Dermis microvascular lymphatic vessel endothelial cell (primary cell): ENCODE results near the gene EFCAB7. TPM values are rescaled to one million over a fixed set of nuclear protein-coding genes. Genes with fewer than 3 reads are reported as not detected.
A peak's percentile ranks its signal among the peaks of the same experiment; 100 is the strongest.
"Not testable (repeated sequence)": the region's sequence is repeated elsewhere in the genome, so short reads cannot be mapped to it uniquely, and the experiment has no call there.

Experiments
- DNase-seq, 2 donors: peaks; one replicate each; pipeline versions ENCODE4 v3.0.0 to v3.0.0-alpha.2; 2010; ENCODE audit warnings: low read depth in 2 of 2
- total RNA-seq: library from RNA; depleted of rRNA; stranded (reverse); fragments of >200 nt; gene quantifications from 2 replicates; pipeline ENCODE4 v1.2.1, GENCODE V29; 2014

Gene EFCAB7
- total RNA-seq, 1 donor from 2014 or later = 2.3 TPM

DNA sequence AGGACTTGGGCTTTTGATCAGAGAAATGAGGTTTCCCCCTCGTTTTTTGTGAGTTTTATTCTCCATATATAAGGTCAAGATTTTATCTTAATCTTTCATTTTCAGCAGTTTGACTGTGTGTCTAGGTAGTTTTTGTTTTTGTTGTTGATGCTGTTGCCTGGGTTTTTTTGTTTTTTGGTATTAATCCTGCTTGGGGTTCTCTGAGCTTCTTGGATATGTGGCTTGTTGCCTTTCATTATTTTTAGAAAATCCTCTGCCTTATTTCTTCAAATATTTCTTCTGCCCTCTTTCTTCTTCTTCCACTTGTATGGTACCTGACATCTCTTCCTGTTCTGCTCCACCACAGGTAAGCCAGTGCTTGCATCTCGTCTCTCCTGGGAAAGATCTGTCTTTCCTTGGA, 25.0 kb downstream of the EFCAB7 start:
- DNase-seq = no peak

DNA sequence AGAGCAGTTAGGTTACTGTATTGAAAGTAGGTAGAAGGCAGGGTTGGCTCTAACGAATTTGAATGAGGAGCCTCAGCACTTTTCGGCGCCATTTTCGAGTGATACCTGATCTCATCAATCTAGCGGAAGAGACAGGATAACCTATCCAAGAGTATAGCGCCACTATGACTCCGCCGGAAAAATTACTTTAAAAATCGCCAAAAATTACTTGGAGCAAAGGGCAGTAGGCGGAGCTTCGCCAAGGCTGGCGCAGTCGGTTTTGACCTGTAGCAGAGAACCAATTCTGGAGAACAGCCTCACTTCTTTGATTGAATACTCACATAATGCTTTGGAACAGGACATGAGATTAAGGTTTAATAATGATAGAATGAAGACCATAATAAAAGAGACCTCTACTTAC, 25.6 kb downstream of the EFCAB7 start:
- DNase-seq = no peak

DNA sequence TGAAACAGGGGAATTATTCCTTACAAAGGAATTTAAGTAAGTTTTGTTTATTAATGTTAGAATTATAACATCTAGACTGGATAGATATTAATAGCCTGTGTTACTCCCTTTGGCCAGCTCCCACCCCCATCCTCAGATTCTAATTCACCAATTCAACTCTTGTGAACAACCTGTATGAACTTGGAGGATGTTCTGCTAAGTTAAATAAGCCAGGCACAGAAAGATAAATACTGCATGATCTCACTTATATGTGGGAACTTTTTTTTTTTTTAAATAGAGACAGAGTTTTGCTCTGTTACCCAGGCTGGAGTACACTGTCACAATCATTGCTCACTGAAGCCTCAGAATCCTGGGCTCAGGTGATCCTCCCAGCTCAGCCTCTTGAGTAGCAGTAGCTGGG, 32.2 kb downstream of the EFCAB7 start:
- no peak for DNase-seq

DNA sequence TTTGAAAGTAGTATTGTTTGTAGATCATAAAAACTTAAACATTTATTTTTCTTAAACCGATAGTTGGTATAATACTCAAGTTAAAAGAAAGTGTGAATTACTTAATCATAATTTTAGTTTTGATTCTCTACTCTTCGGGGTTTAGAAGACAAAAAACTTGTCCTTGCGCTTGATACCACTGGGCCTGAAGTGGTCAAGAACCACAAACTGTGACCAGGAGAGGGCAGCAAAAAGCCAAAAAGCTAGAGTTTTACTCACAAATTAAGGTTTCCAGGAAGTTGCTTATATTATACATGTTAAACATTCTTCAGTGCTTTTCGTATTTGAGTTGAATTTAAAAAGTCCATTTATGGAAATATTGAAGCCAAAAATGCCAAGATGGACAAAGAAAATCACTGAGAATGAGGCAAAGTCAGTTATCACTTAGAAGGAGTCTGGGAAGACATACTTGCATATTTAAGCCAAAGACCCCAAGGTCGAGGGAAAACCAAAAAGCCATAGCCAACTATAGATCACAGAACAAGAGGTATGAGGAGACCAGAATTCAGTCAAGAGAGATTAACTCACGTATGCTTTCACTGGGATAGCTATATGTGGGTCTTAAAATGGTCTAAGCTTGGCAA, 34.2 kb downstream of the EFCAB7 start:
- peak; percentile 6 to 40 for DNase-seq

DNA sequence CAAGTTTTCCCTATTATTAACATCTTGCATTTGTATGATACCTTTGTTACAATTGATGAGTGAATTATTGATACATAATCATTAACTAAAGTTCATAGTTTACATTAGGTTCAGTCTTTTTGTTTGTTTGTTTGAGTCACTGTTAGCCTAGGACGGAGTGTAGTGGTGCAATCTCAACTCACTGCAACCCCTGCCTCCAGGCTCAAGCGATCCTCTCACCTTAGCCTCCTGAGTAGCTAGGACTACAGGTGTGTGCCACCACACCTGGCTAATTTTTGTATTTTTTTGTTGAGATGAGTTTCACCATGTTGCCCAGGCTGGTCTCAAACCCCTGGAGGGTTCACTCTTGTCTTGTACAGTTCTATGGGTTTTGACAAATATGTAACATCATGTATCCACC, 36.0 kb downstream of the EFCAB7 start:
- DNase-seq = no peak

DNA sequence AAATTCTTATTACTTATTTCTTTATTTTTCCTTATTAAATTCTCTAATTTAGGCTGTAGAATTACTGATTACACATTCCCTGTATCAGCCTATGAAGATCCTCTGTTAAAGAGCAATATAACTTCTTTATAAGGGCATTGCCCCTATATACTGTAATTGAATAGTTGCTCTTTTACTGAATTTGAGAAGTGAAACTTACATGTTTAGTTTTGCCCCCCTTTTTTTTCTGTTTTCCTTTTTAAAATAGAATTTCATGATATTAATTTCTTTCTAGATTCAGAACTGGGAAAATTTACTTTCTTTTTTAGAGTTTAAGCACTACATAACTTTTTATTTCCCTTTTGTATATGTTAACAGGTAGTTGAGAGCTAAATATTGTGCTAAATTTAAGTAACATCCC, 40.4 kb downstream of the EFCAB7 start:
- DNase-seq = no peak

DNA sequence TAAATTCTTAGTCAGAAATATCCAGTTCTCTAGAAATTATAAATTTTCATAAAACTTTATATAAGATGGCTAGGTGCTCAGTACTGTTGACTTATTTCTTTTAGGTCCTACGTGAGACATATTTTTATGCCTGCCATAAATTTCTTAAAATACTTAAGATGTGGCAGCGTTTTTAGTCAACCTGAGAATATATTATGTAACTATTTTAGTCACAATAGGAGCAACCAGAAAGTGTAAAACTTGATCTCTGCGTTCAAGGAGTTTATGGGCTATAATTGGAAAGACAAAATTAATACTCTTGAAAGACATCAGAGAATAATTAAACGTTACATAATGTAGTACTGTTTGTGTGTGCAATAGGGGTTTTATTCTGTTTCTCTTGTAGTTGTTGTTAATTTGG, 45.7 kb downstream of the EFCAB7 start:
- DNase-seq = no peak

DNA sequence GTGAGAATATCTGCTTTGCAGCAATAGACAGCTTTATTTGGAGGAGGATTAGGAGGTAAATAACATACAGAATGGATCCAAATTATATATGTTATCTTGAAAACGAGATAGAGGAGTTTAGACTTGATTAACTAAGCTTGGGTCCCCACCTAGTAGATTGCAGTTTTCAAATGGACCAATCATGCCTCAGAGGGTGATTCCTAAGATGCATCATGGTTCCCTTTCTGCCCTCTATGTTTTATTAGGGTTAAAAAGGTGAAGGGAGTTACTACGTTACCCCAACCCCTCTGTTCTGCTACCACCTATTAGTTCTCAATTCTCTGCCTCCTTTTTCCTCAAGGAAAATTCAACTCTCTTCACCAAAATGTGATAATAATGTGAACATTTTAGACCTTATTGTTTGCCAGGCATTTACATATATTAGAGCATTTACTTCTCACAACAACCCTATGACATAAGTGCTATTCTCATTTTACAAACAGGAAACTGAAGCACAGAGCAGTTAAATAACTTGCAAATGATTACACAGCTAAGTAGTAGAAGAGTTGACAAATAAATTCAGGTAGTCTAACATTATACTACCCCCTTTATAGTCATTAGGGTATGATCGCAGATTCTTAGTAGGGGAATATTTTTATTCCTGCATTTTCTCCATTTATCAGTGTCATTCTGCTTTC, 46.5 kb downstream of the EFCAB7 start:
- no peak for DNase-seq

DNA sequence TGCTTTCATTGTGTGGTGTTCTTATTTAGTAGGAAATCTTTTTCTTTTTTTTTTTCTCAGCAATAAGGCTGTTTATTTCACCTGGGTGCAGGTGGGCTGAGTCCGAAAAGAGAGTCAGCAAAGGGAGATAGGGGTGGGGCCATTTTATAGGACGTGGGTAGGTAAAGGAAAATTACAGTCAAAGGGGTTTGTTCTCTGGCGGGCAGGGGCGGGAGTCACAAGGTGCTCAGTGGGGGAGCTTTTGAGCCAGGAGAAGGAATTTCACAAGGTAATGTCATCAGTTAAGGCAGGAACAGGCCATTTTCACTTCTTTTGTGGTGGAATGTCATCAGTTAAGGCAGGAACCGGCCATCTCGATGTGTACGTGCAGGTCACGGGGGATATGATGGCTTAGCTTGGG, 49.4 kb downstream of the EFCAB7 start:
- not testable (repeated sequence) for DNase-seq

DNA sequence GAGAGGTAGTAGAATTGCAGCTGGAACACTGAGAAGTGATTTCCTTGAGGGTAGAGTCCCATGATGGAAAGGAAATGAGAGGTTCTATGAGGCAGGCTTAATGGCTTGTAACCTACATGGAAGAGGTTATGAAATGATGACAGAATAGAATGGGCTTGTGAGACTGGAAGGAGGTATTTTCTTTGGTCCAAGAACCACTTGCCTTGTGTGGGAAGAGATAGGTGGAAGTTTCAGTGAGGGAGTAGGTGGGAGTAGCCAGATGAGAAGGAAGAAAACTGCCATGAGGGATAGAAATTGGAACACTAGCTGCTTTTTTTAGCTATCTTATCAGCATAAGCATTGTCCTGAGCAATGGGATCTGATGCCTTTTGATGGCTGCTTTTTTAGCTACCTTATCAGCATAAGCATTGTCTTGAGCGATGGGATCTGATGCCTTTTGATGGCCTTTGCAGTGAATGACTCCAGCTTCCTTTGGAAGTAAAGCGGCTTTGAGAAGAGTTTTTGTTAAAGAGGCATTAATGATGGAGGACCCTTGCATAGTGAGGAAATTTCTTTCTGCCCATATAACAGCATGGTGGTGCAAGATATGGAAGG, 51.0 kb downstream of the EFCAB7 start:
- DNase-seq = not testable (repeated sequence)

DNA sequence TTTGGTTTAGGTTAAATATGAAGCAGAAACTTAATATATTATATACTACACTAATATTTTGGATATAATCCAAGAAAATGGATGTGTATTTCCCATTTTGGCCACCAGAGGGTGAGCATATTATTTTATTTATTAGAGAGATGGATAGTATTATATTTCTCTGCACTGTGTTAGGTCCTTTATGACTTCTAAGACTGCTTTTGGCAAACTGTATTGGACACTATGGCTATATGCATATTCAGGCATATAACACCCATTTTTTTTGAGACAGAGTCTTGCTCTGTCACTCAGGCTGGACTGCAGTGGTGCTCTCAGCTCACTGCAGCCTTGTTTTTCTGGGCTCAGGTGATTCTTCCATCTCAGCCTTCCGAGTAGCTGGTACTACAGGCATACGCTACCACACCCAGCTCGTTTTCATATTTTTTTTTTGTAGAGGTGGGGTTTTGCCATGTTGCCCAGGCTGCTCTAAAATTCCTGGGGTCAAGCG, 52.1 kb downstream of the EFCAB7 start:
- DNase-seq = peak; percentile 10 to 37

DNA sequence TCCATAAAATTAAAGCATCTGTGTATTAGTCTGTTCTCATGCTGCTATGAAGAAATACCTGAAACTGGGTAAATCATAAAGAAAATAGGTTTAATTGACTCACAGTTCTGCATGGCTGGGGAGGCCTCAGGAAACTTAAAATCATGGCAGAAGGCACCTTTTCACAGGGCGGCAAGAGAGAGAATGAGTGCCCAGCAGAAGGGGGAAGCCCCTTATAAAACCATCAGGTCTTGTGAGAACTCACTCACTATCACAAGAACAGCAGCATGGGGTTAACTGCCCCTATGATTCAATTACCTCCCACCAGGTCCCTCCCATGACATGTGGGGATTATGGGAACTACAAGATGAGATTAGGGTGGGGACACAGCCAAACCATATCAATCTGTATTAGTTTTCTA, 63.0 kb downstream of the EFCAB7 start:
- not testable (repeated sequence) for DNase-seq

DNA sequence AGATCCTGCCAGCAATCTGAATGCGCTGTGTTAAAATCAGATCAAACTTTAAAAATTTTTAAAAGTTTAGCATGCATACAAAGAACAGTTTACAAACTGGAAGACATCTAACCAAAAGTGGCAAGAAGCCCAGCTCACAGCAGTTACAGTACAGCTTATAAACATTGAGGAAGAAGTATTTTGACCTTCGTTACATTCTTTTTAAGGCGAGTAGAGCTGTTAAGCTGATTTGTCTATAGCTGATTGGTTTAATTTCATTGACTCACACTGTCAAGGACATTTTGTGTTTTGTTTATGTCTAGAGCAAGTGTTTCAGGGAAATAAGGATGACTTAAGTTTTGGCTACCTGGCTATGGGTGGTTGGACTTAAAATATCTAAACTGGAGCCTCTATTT, 66.8 kb downstream of the EFCAB7 start:
- no peak for DNase-seq

DNA sequence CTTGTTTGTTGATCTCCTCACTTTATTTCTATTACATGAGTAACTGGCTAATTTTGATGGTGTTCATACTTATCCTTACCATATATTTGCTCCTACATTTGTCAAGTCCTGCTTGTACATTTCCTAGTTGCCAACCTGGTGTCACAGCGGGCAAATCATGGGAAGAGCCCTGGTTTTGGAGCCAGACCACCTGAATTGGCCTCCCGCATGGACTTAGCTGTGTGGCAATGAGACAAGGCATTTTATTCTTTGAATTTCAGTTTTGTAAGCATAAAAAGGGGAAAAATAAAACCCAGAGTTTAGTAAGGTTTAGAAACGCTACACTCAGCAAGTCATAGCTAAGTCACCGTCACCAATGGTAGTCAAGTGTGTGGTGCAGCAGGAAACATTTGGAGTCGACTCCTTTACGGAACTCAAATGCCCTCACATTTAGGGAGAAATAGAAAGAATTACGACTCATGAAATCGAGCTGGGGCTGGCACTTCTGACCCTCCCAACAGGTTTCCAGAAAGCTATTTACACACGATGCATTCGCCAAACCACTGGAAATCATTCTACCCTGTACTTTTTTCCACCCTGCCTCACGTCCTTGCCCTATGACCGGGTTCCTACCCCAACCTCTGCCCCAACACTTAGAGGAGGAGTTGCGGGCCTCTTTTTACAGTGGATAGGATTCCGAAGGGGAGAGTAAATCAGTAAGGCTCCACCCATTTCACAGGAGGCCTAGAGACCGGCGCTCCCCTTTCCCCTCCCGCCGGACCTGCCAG, 69.4 kb downstream of the EFCAB7 start:
- DNase-seq = no peak

DNA sequence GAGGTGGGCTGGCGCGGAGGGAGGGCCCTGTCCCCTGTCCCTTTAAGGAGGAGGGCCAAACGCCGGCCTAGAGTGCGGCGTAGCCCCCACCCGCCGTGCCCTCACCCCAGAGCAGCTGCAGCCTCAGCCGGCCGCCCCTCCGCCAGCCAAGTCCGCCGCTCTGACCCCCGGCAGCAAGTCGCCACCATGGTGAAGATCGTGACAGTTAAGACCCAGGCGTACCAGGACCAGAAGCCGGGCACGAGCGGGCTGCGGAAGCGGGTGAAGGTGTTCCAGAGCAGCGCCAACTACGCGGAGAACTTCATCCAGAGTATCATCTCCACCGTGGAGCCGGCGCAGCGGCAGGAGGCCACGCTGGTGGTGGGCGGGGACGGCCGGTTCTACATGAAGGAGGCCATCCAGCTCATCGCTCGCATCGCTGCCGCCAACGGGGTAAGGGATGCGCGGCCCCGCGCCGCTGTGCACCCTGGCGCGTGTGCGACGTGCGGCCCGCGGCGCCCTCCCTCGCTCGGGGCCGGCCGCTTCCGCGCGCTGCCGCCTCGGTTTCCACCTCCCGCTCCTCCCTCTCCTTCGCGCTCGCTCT, 70.1 kb downstream of the EFCAB7 start, which contains the start of gene PGM1:
TSS of gene PGM1 (plus strand) at position 109 of the 583 bp plus-strand sequence. CDS start at position 187, 78 bp downstream.
- peak; percentile 34 to 76 for DNase-seq

DNA sequence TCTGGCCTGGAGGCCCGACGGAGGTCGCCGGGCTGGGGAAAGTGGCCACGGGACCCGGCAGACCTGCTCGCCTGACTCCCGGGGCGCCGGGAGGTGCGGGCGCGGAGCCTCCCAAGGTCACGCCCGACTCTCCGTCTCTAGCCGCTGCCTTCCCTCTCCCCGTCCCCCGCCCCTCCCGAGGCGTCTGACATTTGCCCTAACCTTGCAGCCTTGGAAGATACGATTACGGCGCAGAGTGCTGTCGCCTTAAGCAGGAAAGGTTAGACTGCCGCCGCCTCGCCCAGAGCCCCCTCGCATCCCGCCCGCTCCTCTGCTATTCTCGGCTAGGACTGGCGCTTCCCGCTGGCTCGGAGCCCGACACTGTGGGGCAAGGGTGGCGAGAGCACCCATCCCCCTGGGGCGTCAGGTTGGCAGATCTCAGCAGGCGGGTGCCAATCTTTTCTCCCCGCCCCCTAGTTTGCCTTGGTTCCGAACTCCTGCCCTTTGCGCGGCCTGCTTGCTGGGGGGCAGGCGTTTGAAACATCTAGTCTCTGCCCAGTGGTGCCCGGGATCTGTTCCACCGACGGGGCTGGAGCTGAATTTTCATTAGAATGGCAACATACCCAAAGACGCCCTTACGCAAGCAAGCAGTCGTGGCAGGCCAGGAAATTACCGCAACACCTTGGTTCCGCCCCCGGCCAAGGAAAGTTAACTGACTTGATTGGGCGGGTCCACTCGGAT, 70.7 kb downstream of the EFCAB7 start:
- DNase-seq = peak in 1 of 2 donors; percentile 32

DNA sequence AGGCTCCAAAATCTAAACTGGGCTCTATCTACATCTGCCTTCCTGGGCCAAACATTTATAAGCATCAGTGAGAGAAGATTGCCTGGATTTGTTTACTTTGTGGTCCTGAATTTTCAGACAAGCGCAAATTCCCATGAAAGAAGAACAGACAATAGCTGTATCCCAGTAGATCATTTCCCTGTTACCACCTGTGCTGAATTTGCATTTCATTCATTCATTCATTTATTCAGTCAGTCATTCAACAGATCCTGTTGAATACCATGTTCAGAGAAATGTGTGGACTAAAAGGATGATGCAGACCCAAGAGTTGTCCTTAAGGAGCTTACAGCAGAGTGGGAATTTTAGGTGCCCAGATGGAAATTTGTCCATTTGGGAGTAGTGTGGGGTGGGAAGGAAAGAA, 72.1 kb downstream of the EFCAB7 start:
- no peak for DNase-seq

DNA sequence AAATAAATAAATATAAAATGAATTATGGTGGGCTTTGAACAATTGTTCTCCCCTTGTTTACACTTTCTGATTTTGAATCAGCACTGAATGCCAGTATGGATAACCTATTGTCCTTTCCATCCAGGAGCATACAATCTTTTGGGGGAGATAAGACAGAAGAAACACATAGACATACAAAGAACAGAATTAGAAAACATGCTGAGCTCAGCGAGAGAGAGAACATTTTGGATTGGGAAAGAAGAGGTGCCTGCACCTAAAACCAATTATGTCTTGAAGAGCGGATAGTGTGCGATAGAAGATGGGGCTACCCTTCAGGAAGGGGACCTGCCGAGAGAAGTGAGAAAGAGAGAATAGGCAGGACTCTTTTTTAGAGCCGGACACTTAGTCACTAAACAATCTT, 76.5 kb downstream of the EFCAB7 start:
- DNase-seq = no peak

DNA sequence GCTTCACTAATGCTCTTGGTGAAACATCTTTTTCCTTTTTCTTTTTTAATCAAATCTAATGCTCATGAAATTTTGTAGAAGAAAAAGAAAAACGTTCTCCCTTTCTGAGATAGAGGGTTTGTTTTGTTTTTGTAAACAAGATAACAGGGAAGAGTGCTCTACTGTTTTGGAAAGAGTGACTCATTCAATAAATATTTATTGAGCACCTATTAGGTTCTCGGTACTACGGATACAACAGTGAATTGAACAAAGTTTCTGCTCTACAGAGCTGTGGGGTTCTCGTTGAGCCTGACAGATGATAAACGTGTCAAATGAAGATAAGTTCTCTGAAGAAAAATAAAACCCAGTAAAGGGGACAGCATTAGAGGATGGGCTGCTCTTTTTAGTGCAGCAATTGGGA, 76.9 kb downstream of the EFCAB7 start:
- DNase-seq = no peak

DNA sequence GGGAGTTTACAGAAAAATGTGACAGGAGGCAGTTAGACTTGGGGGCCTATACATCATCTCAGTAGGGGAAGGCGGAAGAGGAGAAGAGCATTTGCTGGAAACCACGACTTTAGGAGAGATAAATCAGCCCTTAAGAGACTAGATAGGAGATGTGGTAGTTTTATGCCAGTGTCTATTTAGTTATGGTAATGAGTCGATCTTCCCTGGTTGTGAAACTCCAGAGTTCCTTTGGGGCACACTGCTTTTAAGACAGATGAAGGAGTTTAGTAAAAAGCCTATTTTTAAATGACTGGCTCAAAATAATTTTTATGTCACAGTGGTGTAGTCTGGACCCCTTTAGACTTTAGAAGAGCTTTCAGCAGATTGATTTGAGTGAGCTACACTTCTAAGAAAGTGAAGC, 77.7 kb downstream of the EFCAB7 start:
- no peak for DNase-seq

DNA sequence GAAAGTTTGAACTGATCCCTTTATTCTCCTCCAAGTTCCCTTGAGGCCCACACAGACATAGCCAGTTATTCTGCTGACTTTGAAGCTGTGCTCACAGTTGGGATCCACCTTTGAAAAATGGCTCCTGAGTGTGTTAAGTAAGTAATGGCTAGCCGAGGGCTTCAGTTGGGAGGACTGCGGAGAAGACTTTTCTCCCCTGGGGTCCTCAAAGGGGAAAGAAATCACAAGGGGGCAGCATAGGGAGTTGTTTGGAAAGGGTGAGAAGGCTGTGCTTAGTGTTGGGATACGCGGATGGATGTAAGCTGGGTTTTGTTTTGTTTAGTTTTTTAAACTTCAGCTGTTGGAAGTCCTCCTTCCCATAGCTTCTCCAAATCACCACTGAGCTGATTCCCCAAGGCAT, 78.1 kb downstream of the EFCAB7 start:
- DNase-seq = no peak
